H9 (cell line): ENCODE results near the gene HTRA3. TPM values are rescaled to one million over a fixed set of nuclear protein-coding genes. Genes with fewer than 3 reads are reported as not detected.

ENCODE experiments used
- DNase-seq: peaks from one replicate; pipeline ENCODE4 v3.0.0-alpha.2; 2017
- H2AFZ ChIP-seq: one replicate; pipeline ENCODE4 v1.6.1; 2013; ENCODE audit warnings: mild to moderate bottlenecking, low read length, control low read depth, moderate library complexity
- H2AK5ac ChIP-seq: 2 replicates; pipeline ENCODE4 v1.6.1; 2013; ENCODE audit warnings: low read length, control low read depth, mixed read lengths; ENCODE audit not compliant: insufficient read length
- H2BK120ac ChIP-seq: one replicate; pipeline ENCODE4 v1.6.1; 2013; ENCODE audit warnings: low read depth, mild to moderate bottlenecking, low read length, control low read depth, inconsistent platforms; ENCODE audit not compliant: poor library complexity, severe bottlenecking
- H2BK12ac ChIP-seq: 2 replicates; pipeline ENCODE4 v1.6.1; 2013; ENCODE audit warnings: low read length, control low read depth, mixed read lengths, low read depth; ENCODE audit not compliant: insufficient read length
- H2BK15ac ChIP-seq: 2 replicates; pipeline ENCODE4 v1.6.1; 2013; ENCODE audit warnings: low read depth, low read length, control low read depth
- H2BK20ac ChIP-seq: one replicate; pipeline ENCODE4 v1.6.1; 2013; ENCODE audit warnings: low read depth, mild to moderate bottlenecking, low read length, control low read depth, inconsistent platforms; ENCODE audit not compliant: poor library complexity, severe bottlenecking
- H2BK5ac ChIP-seq: 2 replicates; pipeline ENCODE4 v1.6.1; 2013; ENCODE audit warnings: low read length, control low read depth, mixed read lengths; ENCODE audit not compliant: insufficient read length
- H3K14ac ChIP-seq: 2 replicates; pipeline ENCODE4 v1.6.1; 2013; ENCODE audit warnings: low read length, control low read depth; ENCODE audit not compliant: insufficient read depth
- H3K18ac ChIP-seq: 2 replicates; pipeline ENCODE4 v1.6.1; 2013; ENCODE audit warnings: low read depth, mild to moderate bottlenecking, mixed read lengths, low read length, control low read depth; ENCODE audit not compliant: insufficient read length
- H3K23ac ChIP-seq: 2 replicates; pipeline ENCODE4 v1.6.1; 2013; ENCODE audit warnings: low read length, control low read depth, mixed read lengths, low read depth; ENCODE audit not compliant: insufficient read length
- H3K23me2 ChIP-seq: 2 replicates; pipeline ENCODE4 v1.6.1; 2013; ENCODE audit warnings: low read depth, mild to moderate bottlenecking, mixed read lengths, low read length, control low read depth; ENCODE audit not compliant: insufficient read length, poor library complexity, severe bottlenecking
- H3K27ac ChIP-seq: 2 replicates; pipeline ENCODE4 v1.5.1; 2013; ENCODE audit warnings: low read length, control low read depth, mixed read lengths, low read depth; ENCODE audit not compliant: insufficient read length
- H3K27me3 ChIP-seq: 2 replicates; pipeline ENCODE4 v1.6.1; 2013; ENCODE audit warnings: low read length, control low read depth, inconsistent platforms; ENCODE audit not compliant: insufficient read depth
- H3K4ac ChIP-seq: 2 replicates; pipeline ENCODE4 v1.6.1; 2013; ENCODE audit warnings: low read depth, mild to moderate bottlenecking, control low read depth, inconsistent platforms, low read length, moderate library complexity
- H3K4me1 ChIP-seq: 2 replicates; pipeline ENCODE4 v1.6.1; 2013; ENCODE audit warnings: low read length, control low read depth, inconsistent platforms; ENCODE audit not compliant: insufficient read depth
- H3K4me2 ChIP-seq: 2 replicates; pipeline ENCODE4 v1.6.1; 2013; ENCODE audit warnings: low read length, control low read depth, mixed read lengths; ENCODE audit not compliant: insufficient read length, insufficient read depth
- H3K56ac ChIP-seq: 2 replicates; pipeline ENCODE4 v1.6.1; 2013; ENCODE audit warnings: low read depth, mild to moderate bottlenecking, mixed read lengths, low read length, control low read depth; ENCODE audit not compliant: insufficient read length
- H3K79me1 ChIP-seq: 2 replicates; pipeline ENCODE4 v1.6.1; 2013; ENCODE audit warnings: low read depth, mild to moderate bottlenecking, moderate library complexity, low read length, control low read depth, inconsistent platforms; ENCODE audit not compliant: insufficient read depth, poor library complexity, severe bottlenecking
- H3K79me2 ChIP-seq: 2 replicates; pipeline ENCODE4 v1.6.1; 2013; ENCODE audit warnings: low read length, control low read depth, inconsistent platforms; ENCODE audit not compliant: insufficient read depth
- H3K9ac ChIP-seq: 2 replicates; pipeline ENCODE4 v1.6.1; 2013; ENCODE audit warnings: low read length, control low read depth, mixed read lengths; ENCODE audit not compliant: insufficient read length; ENCODE audit errors: extremely low read depth
- H3K9me3 ChIP-seq: one replicate; pipeline ENCODE4 v1.6.1; 2013; ENCODE audit warnings: low read depth, low read length, inconsistent platforms; ENCODE audit not compliant: control insufficient read depth
- H3T11ph ChIP-seq: one replicate; pipeline ENCODE4 v1.6.1; 2013; ENCODE audit warnings: mild to moderate bottlenecking, low read length, control low read depth, inconsistent platforms
- H4K20me1 ChIP-seq: one replicate; pipeline ENCODE4 v1.6.1; 2013; ENCODE audit not compliant: control insufficient read depth, insufficient read length, insufficient read depth
- H4K5ac ChIP-seq: 2 replicates; pipeline ENCODE4 v1.6.1; 2013; ENCODE audit warnings: low read depth, mild to moderate bottlenecking, mixed read lengths, low read length, control low read depth; ENCODE audit not compliant: insufficient read length
- H4K8ac ChIP-seq: replicated peaks from 2 replicates; pipeline ENCODE4 v1.6.1; 2013; ENCODE audit warnings: low read length, control low read depth, mixed read lengths, low read depth; ENCODE audit not compliant: insufficient read length
- H4K91ac ChIP-seq: 2 replicates; pipeline ENCODE4 v1.6.1; 2013; ENCODE audit warnings: low read depth, mild to moderate bottlenecking, moderate library complexity, mixed read lengths, low read length, control low read depth; ENCODE audit not compliant: insufficient read length
- H3K27ac Mint-ChIP-seq, 3 experiments: 2 replicates in 2 of 3; 3 replicates in 1 of 3; pipeline ENCODE4 v1.8.0; 2020 to 2021; ENCODE audit warnings: mixed read lengths in 3 of 3, mild to moderate bottlenecking in 1 of 3, moderate library complexity in 1 of 3
- H3K27me3 Mint-ChIP-seq: 2 replicates; pipeline ENCODE4 v1.8.0; 2021; ENCODE audit warnings: low read depth, mild to moderate bottlenecking, moderate library complexity, mixed read lengths
- H3K36me3 Mint-ChIP-seq, 3 experiments: 2 replicates in 2 of 3; 3 replicates in 1 of 3; pipeline ENCODE4 v1.8.0; 2020 to 2021; ENCODE audit warnings: low read depth in 3 of 3, mixed read lengths in 3 of 3; ENCODE audit not compliant: insufficient read depth in 1 of 3
- H3K4me1 Mint-ChIP-seq, 2 experiments: 2 replicates each; pipeline ENCODE4 v1.8.0; 2020; ENCODE audit warnings: mixed read lengths in 2 of 2
- H3K4me3 Mint-ChIP-seq, 2 experiments: 2 replicates in 1 of 2; 3 replicates in 1 of 2; pipeline ENCODE4 v1.8.0; 2020 to 2021; ENCODE audit warnings: mild to moderate bottlenecking in 2 of 2, mixed read lengths in 2 of 2, moderate library complexity in 1 of 2
- H3K9me3 Mint-ChIP-seq, 2 experiments: 2 replicates in 1 of 2; 3 replicates in 1 of 2; pipeline ENCODE4 v1.8.0; 2020; ENCODE audit warnings: mild to moderate bottlenecking in 2 of 2, mixed read lengths in 2 of 2, moderate library complexity in 1 of 2
- CTCF ChIP-seq: fragments of 200-600 bp; sonication (generic); conservative IDR thresholded peaks from 3 replicates; pipeline ENCODE4 v1.8.0; 2021; ENCODE audit warnings: antibody characterized with exemption, mild to moderate bottlenecking
- WGBS: extraction: QIAGEN DNeasy Blood & Tissue Kit; methylation state at CpG from one replicate; pipeline ENCODE4 v1.1.7; 2013; ENCODE audit warnings: missing lambda C conversion rate, low lambda C conversion rate, mixed read lengths; ENCODE audit not compliant: insufficient read length; ENCODE audit errors: extremely low coverage; 5-methylcytosine and 5-hydroxymethylcytosine counted together
- total RNA-seq: library from RNA; stranded (reverse); gene quantifications from 2 replicates; pipeline ENCODE4 v1.2.1, GENCODE V29; 2021

Gene HTRA3
- total RNA-seq, 1 experiment from 2014 or later: 3.0 TPM

- DNase-seq: no peak
- H3K9me3 Mint-ChIP-seq: no peaks in the 10 kb centered on the region
- peaks cover 47 to 50% of the 10 kb centered on the region in 2 experiments for H3K4me1 Mint-ChIP-seq
- Histone ChIP-seq H3K9me3 (no peaks in the 10 kb centered on the region), H3K79me2 (no peaks in the 10 kb centered on the region), H2AK5ac (no peak overlapping the region), H4K8ac (no peak overlapping the region), H3K14ac (no peak overlapping the region), H3K27me3 (peaks cover 4% of the 10 kb centered on the region; the same call in 1 of the 2 replicates), H3K18ac (no peak overlapping the region), H3K4ac (no peak overlapping the region), H3K56ac (no peak overlapping the region), H2BK120ac (no peak overlapping the region), H3K79me1 (no peaks in the 10 kb centered on the region), H4K91ac (no peak overlapping the region), H3K4me1 (peaks cover 12% of the 10 kb centered on the region), H2AFZ (no peak overlapping the region), H2BK20ac (no peak overlapping the region), H3K23me2 (no peaks in the 10 kb centered on the region), H3K23ac (no peak overlapping the region), H3T11ph (no peak overlapping the region), H2BK15ac (no peak overlapping the region), H3K9ac (no peak overlapping the region), H2BK12ac (no peak overlapping the region), H3K27ac (no peak overlapping the region), H2BK5ac (no peak overlapping the region), H3K4me2 (no peak overlapping the region), H4K20me1 (no peaks in the 10 kb centered on the region), H4K5ac (no peak overlapping the region)
- no peak overlapping the region for H3K27ac Mint-ChIP-seq
- peaks cover 30% of the 10 kb centered on the region for H3K27me3 Mint-ChIP-seq
- H3K4me3 Mint-ChIP-seq: no peak overlapping the region
- peaks cover 0 to 11% (median 4%) of the 10 kb centered on the region in 3 experiments; a peak in 2 of 7 replicates for H3K36me3 Mint-ChIP-seq
- no CpG with 5 or more reads among the region's 12 CpGs for whole genome bisulfite sequencing
- no peak for TF ChIP-seq CTCF
These were observed 84.4 kb downstream of the HTRA3 start for GRCh38 chr4:8353912-8354453.
